Measurements from ENCODE around the gene ACSL6.

DNA sequence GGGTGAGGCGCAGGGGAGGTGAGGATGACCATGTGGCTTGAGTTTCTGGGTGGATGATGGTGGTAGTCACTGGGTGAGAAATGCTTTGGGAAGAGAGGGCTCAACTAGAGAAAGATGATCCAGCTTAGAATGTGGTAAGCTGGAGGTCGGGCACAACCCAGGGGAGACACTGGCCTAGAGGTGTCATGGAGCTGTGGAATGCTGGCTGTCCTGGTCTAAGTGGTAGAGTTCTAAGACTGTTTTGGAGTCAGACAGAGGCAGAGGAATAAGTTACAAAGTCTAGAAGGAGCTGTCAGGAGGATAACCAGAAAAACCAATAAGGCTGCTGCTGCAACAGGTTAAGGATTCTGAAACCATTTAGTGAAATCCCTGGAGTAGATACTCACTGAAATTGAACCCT lies 19.2 kb upstream of the ACSL6 start:
- TF ChIP-seq ZFX (IDR thresholded peaks at IDR 0.05) = no peak
- TF ChIP-seq, protein P1, sequence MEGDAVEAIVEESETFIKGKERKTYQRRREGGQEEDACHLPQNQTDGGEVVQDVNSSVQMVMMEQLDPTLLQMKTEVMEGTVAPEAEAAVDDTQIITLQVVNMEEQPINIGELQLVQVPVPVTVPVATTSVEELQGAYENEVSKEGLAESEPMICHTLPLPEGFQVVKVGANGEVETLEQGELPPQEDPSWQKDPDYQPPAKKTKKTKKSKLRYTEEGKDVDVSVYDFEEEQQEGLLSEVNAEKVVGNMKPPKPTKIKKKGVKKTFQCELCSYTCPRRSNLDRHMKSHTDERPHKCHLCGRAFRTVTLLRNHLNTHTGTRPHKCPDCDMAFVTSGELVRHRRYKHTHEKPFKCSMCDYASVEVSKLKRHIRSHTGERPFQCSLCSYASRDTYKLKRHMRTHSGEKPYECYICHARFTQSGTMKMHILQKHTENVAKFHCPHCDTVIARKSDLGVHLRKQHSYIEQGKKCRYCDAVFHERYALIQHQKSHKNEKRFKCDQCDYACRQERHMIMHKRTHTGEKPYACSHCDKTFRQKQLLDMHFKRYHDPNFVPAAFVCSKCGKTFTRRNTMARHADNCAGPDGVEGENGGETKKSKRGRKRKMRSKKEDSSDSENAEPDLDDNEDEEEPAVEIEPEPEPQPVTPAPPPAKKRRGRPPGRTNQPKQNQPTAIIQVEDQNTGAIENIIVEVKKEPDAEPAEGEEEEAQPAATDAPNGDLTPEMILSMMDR (conservative IDR thresholded peaks at IDR 0.05) = no peak
